K562 (cell line): Measurements from ENCODE around the gene KRT8. TPM values are rescaled to one million over a fixed set of nuclear protein-coding genes. Genes with fewer than 3 reads are reported as not detected.

Experiments
- ATAC-seq: fragments of 200-7000 bp; cut with Tn5 transposase; 3 replicates; pipeline ENCODE4 v1.9.1; 2020; ENCODE audit warnings: moderate library complexity
- BruUV-seq: library from RNA; stranded (reverse); fragments of 400-500 nt; replicated peaks from 2 replicates; lab custom pipeline; 2021; lab: Mats Ljungman, UMichigan
- CTCF ChIA-PET: fragments of 300-600 bp; formaldehyde crosslinking; extraction: SDS; loops from one replicate; lab custom pipeline; 2021; ENCODE audit warnings: low intra/inter-chr PET ratio; lab: Yijun Ruan, JAX
- POLR2A ChIA-PET: fragments of 300-600, 350-650 bp; sonication (Branson Sonifier 250); formaldehyde crosslinking; extraction: SDS; loops from one replicate; lab custom pipeline; 2021; ENCODE audit warnings: antibody characterized with exemption, inconsistent platforms; lab: Yijun Ruan, JAX
- DNase-seq, 4 experiments: peaks; one replicate each; pipeline versions ENCODE4 v3.0.0 to v3.0.0-alpha.2; 2011 to 2018; ENCODE audit warnings: low spot score in 3 of 4, mixed read lengths in 3 of 4; ENCODE audit errors: extremely low read depth in 1 of 4
- FAIRE-seq: peaks from 2 replicates; lab custom pipeline; 2011; peaks lifted over from hg19 to GRCh38; lab: Jason Lieb, UNC
- H2AFZ ChIP-seq: 2 replicates; pipeline ENCODE4 v1.6.0; 2011; ENCODE audit warnings: low read depth, low read length, control low read depth, inconsistent platforms
- H3K27ac ChIP-seq: fragments of 200-600 bp; 3 replicates; pipeline ENCODE4 v1.8.0; 2011; ENCODE audit warnings: low read depth, mild to moderate bottlenecking, control low read depth, inconsistent platforms, low read length, moderate library complexity, mixed read lengths; ENCODE audit errors: extremely low read depth
- H3K27me3 ChIP-seq, 2 experiments: fragments of 300-600 bp in 1 of 2; 2 replicates in 1 of 2; 3 replicates in 1 of 2; pipeline versions ENCODE4 v1.6.0 to v1.8.0; 2011; ENCODE audit warnings: inconsistent platforms in 2 of 2, low read length in 2 of 2, mild to moderate bottlenecking in 1 of 2, mixed read lengths in 1 of 2, moderate library complexity in 1 of 2; ENCODE audit not compliant: control insufficient read depth in 2 of 2, insufficient read depth in 2 of 2
- H3K36me3 ChIP-seq: fragments of 300-600 bp; 3 replicates; pipeline ENCODE4 v1.8.0; 2011; ENCODE audit warnings: mild to moderate bottlenecking, low read length, inconsistent platforms; ENCODE audit not compliant: control insufficient read depth, insufficient read depth
- H3K4me1 ChIP-seq, 2 experiments: fragments of 200-600 bp in 1 of 2; replicated peaks in 1 of 2; 2 replicates in 1 of 2; 3 replicates in 1 of 2; pipeline versions ENCODE4 v1.5.1 to v1.8.0; 2011; ENCODE audit warnings: inconsistent platforms in 2 of 2, low read length in 2 of 2, mild to moderate bottlenecking in 1 of 2, mixed read lengths in 1 of 2, moderate library complexity in 1 of 2; ENCODE audit not compliant: control insufficient read depth in 2 of 2, insufficient read depth in 2 of 2
- H3K4me2 ChIP-seq: 2 replicates; pipeline ENCODE4 v1.6.1; 2011; ENCODE audit warnings: low read length, control low read depth, inconsistent platforms, mixed read lengths; ENCODE audit not compliant: insufficient read depth
- H3K4me3 ChIP-seq: fragments of 200-600 bp; sonication (generic), shearing (Covaris generic); 2 replicates; pipeline ENCODE4 v1.5.1; 2016; ENCODE audit warnings: control low read depth, inconsistent platforms
- H3K79me2 ChIP-seq: fragments of 200-600 bp; 3 replicates; pipeline ENCODE4 v1.8.0; 2011; ENCODE audit warnings: low read length, inconsistent platforms; ENCODE audit not compliant: control insufficient read depth, insufficient read depth
- H3K9ac ChIP-seq, 2 experiments: 2 replicates each; pipeline versions ENCODE4 v1.6.0 to v1.6.1; 2011; ENCODE audit warnings: low read depth in 2 of 2, low read length in 2 of 2, control low read depth in 1 of 2, inconsistent platforms in 1 of 2, mild to moderate bottlenecking in 1 of 2, mixed read lengths in 1 of 2; ENCODE audit not compliant: insufficient read depth in 1 of 2
- H3K9me1 ChIP-seq: one replicate; pipeline ENCODE4 v1.6.0; 2011; ENCODE audit warnings: inconsistent platforms, mild to moderate bottlenecking, low read length, moderate library complexity; ENCODE audit not compliant: control insufficient read depth, insufficient read depth
- H3K9me3 ChIP-seq: replicated peaks from 2 replicates; pipeline ENCODE4 v1.5.1; 2011; ENCODE audit warnings: low read depth, low read length, inconsistent platforms; ENCODE audit not compliant: control insufficient read depth, insufficient read depth
- H4K20me1 ChIP-seq: replicated peaks from 2 replicates; pipeline ENCODE4 v1.6.1; 2011; ENCODE audit warnings: low read length, inconsistent platforms, mixed read lengths; ENCODE audit not compliant: control insufficient read depth, insufficient read depth
- BACH1 ChIP-seq: fragments of 200-800 bp; sonication (Bioruptor generic); IDR thresholded peaks from 2 replicates; pipeline ENCODE4 v1.6.1; 2016; ENCODE audit warnings: missing genetic modification characterization, missing compliant biosample characterization
- CEBPB ChIP-seq: fragments of 450-650 bp; IDR thresholded peaks from 2 replicates; pipeline ENCODE4 v1.6.1; 2016; ENCODE audit warnings: missing genetic modification characterization, missing compliant biosample characterization
- CREB3 ChIP-seq: fragments of 450-650 bp; conservative IDR thresholded peaks from 2 replicates; pipeline ENCODE4 v1.6.1; 2016; ENCODE audit warnings: missing genetic modification characterization, low read depth, mild to moderate bottlenecking, missing compliant biosample characterization, moderate library complexity
- LCOR ChIP-seq: sonication (generic); formaldehyde crosslinking; IDR thresholded peaks from 2 replicates; pipeline ENCODE4 v1.8.0; 2022; ENCODE audit warnings: mild to moderate bottlenecking, missing genetic modification reagents
- MBD1 ChIP-seq: fragments of 250-450 bp; sonication (Bioruptor Pico); IDR thresholded peaks from 2 replicates; pipeline ENCODE4 v1.8.0; 2022; ENCODE audit warnings: inconsistent platforms
- MECOM ChIP-seq: fragments of 250-450 bp; sonication (Bioruptor Pico); IDR thresholded peaks from 2 replicates; pipeline ENCODE4 v1.8.0; 2022; ENCODE audit warnings: inconsistent platforms
- MXD1 ChIP-seq: fragments of 250-450 bp; sonication (Bioruptor Pico); IDR thresholded peaks from 2 replicates; pipeline ENCODE4 v1.8.0; 2021; ENCODE audit warnings: borderline replicate concordance, mild to moderate bottlenecking, moderate library complexity; ENCODE audit not compliant: poor library complexity, severe bottlenecking
- TFAP4 ChIP-seq: sonication (generic); formaldehyde crosslinking; IDR thresholded peaks from 2 replicates; pipeline ENCODE4 v1.8.0; 2022; ENCODE audit warnings: missing genetic modification reagents, mild to moderate bottlenecking, moderate library complexity, borderline replicate concordance
- ZNF655 ChIP-seq: fragments of 250-450 bp; sonication (Bioruptor Pico); IDR thresholded peaks from 2 replicates; pipeline ENCODE4 v1.5.0; 2021
- WGBS: fragments of 100-300 bp; shearing (Covaris generic); methylation state at CpG from one replicate; pipeline ENCODE4 v1.1.6; 2016; ENCODE audit warnings: low coverage, mixed read lengths; ENCODE audit not compliant: insufficient coverage; ENCODE audit errors: missing lambda C conversion rate; 5-methylcytosine and 5-hydroxymethylcytosine counted together
- in situ Hi-C: fragments of 300-500 bp; cut with MboI; formaldehyde crosslinking; loops from 4 replicates; pipeline ENCODE4 v1.15.0; 2018; ENCODE audit warnings: inconsistent platforms, mixed read lengths
- intact Hi-C: fragments of 100-400 bp; cut with micrococcal nuclease; formaldehyde crosslinking; loops from 2 replicates; pipeline ENCODE4 v1.14.2; 2022
- polyA plus RNA-seq, 8 experiments: library from polyadenylated mRNA; depleted of rRNA in 4 of 8; stranded (reverse) in 5 of 8; unstranded in 3 of 8; fragments of >200 nt; fragmentation: Nextera tagmentation in 2 of 8; fragmentation: Illumina TruSeq in 1 of 8; extraction: Ambion mirVana in 2 of 8; extraction: Trizol in 1 of 8; gene quantifications; 2 replicates each; pipeline versions ENCODE4 v1.2.1 to v1.2.3, GENCODE V29; 2011 to 2014; ENCODE audit warnings: inconsistent platforms in 1 of 8, missing spikeins in 1 of 8
- total RNA-seq, 7 experiments: library from RNA; depleted of rRNA in 6 of 7; stranded (reverse); fragments of >200 nt in 6 of 7; fragmentation: Illumina TruSeq in 2 of 7; extraction: Trizol in 2 of 7; gene quantifications; 2 replicates each; pipeline versions ENCODE4 v1.2.1 to v1.2.3, GENCODE V29; 2011 to 2021; ENCODE audit warnings: low replicate concordance in 1 of 7

Gene KRT8
- total and polyA plus RNA-seq, 9 of the 15 experiments (the other 6 are each of a cell fraction or from before 2014, with no cell fraction given): 41.5 to 661 (median 260) TPM

- TF ChIP-seq MBD1: no peak
- no peak for TF ChIP-seq BACH1 (tag)
Measured at GRCh38 chr12:52862023-52862422, 42.9 kb downstream of the KRT8 start (continued).

GRCh38 chr12:52861511-52861910 lies 43.4 kb downstream of the KRT8 start:
- ATAC-seq: no peak
- Histone ChIP-seq H3K27ac (no peak overlapping the region), H4K20me1 (peaks cover 2% of the 10 kb centered on the region; the same call in 1 of the 2 replicates), H3K4me3 (no peak overlapping the region), H3K79me2 (no peaks in the 10 kb centered on the region), H3K9me1 (no peaks in the 10 kb centered on the region), H3K4me1 (no peaks in the 10 kb centered on the region; a peak in 1 of 5 replicates), H3K4me2 (no peak overlapping the region), H3K36me3 (no peaks in the 10 kb centered on the region), H3K9me3 (no peaks in the 10 kb centered on the region), H3K27me3 (peaks cover 2 to 28% of the 10 kb centered on the region in 2 experiments; a peak in 3 of 5 replicates), H2AFZ (no peak overlapping the region), H3K9ac (no peak overlapping the region)
- CTCF ChIA-PET: no interaction called here
- no peak for TF ChIP-seq MECOM (CRISPR knock-in tag)
- TF ChIP-seq CREB3 (tag): no peak
- peak; percentile 39; the same call in 1 of the 2 replicates for TF ChIP-seq CEBPB (tag)
- no peak for TF ChIP-seq TFAP4 (CRISPR knock-in tag)
- TF ChIP-seq MXD1: no peak
- no peak for TF ChIP-seq LCOR (CRISPR knock-in tag)
- TF ChIP-seq ZNF655 (CRISPR knock-in tag): no peak
- no peak for DNase-seq
- in situ Hi-C loops (no loop called here), intact Hi-C loops (no loop called here)
- BruUV-seq: no TSS peak
- POLR2A ChIA-PET: interaction anchor here (0.6 kb wide), 1 partner anchor 790 kb away, joined by 3 read pairs; no protein-coding TSS in a partner anchor
- no peak for FAIRE-seq
- 3% methylated on average over 6 of the region's 7 CpGs for WGBS
